HCT116 (cell line): ENCODE data around the gene CTNND2.

Experiments used
- ATF3 ChIP-seq: IDR thresholded peaks from 2 replicates; pipeline ENCODE4 v1.6.1; 2012
- CEBPB ChIP-seq: IDR thresholded peaks from 2 replicates; pipeline ENCODE4 v1.6.1; 2012; ENCODE audit warnings: low read depth
- CTCF ChIP-seq, 3 experiments: fragments of 200-600 bp in 1 of 3; sonication (generic) in 1 of 3; IDR thresholded peaks in 2 of 3; conservative IDR thresholded peaks in 1 of 3; 2 replicates each; pipeline ENCODE4 v1.5.1; 2012 to 2017; ENCODE audit warnings: low read depth in 2 of 3, low read length in 2 of 3, antibody characterized with exemption in 1 of 3, borderline replicate concordance in 1 of 3, control low read depth in 1 of 3, mild to moderate bottlenecking in 1 of 3, mixed read lengths in 1 of 3, mixed run types in 1 of 3, moderate library complexity in 1 of 3; ENCODE audit not compliant: insufficient read depth in 1 of 3
- EZH2 ChIP-seq: fragments of 200-600 bp; sonication (generic); IDR thresholded peaks from 2 replicates; pipeline ENCODE4 v1.6.1; 2017; ENCODE audit warnings: antibody characterized with exemption, mixed run types
- EZH2phosphoT487 ChIP-seq: fragments of 200-600 bp; IDR thresholded peaks from 2 replicates; pipeline ENCODE4 v1.6.1; 2018; ENCODE audit warnings: antibody characterized with exemption, borderline replicate concordance
- POLR2A ChIP-seq: IDR thresholded peaks from 2 replicates; pipeline ENCODE4 v1.7.0; 2011; ENCODE audit warnings: borderline replicate concordance; ENCODE audit not compliant: insufficient read depth, insufficient read length; ENCODE audit errors: extremely low read depth
- POLR2AphosphoS5 ChIP-seq: IDR thresholded peaks from 2 replicates; pipeline ENCODE4 v1.6.1; 2011; ENCODE audit warnings: mild to moderate bottlenecking, low read depth, low read length, moderate library complexity
- RAD21 ChIP-seq: IDR thresholded peaks from 2 replicates; pipeline ENCODE4 v1.6.1; 2012; ENCODE audit warnings: low read depth, mild to moderate bottlenecking
- REST ChIP-seq: IDR thresholded peaks from 2 replicates; pipeline ENCODE4 v1.6.1; 2012; ENCODE audit warnings: low read depth
- SIN3A ChIP-seq: IDR thresholded peaks from 2 replicates; pipeline ENCODE4 v1.6.1; 2012; ENCODE audit warnings: low read depth
- SP1 ChIP-seq: IDR thresholded peaks from 2 replicates; pipeline ENCODE4 v1.6.1; 2012; ENCODE audit warnings: low read depth
- SRF ChIP-seq: IDR thresholded peaks from 2 replicates; pipeline ENCODE4 v1.6.1; 2012; ENCODE audit warnings: low read depth
- TCF7L2 ChIP-seq: IDR thresholded peaks from 2 replicates; pipeline ENCODE4 v1.7.0; 2011; ENCODE audit warnings: borderline replicate concordance, inconsistent platforms; ENCODE audit not compliant: insufficient read depth, insufficient read length; ENCODE audit errors: extremely low read depth
- YY1 ChIP-seq: IDR thresholded peaks from 2 replicates; pipeline ENCODE4 v1.6.1; 2011; ENCODE audit warnings: low read length, low read depth, moderate library complexity, mild to moderate bottlenecking; ENCODE audit not compliant: insufficient replicate concordance; ENCODE audit errors: extremely low read depth

GRCh38 chr5:11658376-11658775, 245.9 kb downstream of the CTNND2 start:
- TF ChIP-seq SRF (no peak), CTCF (IDR thresholded peaks at IDR 0.05 in 2 of 3, conservative IDR thresholded peaks at IDR 0.05 in 1 of 3; ENCODE audit: borderline replicate concordance in 1 of 3, insufficient read depth in 1 of 3, low read depth in 2 of 3, low read length in 2 of 3) (no peak), REST (no peak), CEBPB (no peak), SP1 (no peak), EZH2phosphoT487 (no peak), YY1 (no peak), ATF3 (no peak), SIN3A (no peak), POLR2AphosphoS5 (no peak), POLR2A (no peak), RAD21 (no peak), TCF7L2 (no peak), EZH2 (no peak)
